Measurements from ENCODE around the gene GLG1. TPM values are rescaled to one million over a fixed set of nuclear protein-coding genes. Genes with fewer than 3 reads are reported as not detected.

The GLG1 gene
- total and polyA plus RNA-seq, 2 donors (not counting 3 experiments of a cell fraction or from before 2014, with no cell fraction given), result 86.3 to 165 TPM

DNA sequence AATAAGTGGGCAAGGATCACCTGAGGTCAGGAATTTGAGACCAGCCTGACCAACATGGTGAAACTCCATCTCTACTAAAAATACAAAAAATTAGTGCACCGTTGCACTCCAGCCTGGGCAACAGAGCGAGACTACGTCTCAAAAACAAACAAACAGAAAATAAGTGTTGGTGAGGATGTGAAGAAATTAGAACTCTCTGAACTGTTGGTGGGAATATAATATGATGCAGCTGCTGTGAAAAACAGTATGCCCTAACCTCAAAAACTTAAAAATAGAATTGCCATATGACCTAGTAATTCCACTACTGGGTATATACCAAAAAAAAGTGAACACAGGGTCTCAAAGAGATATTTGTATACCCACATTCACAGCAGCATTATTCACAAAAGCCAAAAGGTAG, 26.1 kb downstream of the GLG1 start:
- H4K20me1 ChIP-seq (replicated peaks; ENCODE audit: control insufficient read depth, extremely low read depth, insufficient read depth, low read length), result no peaks in the 10 kb centered on the region
- H3K27ac ChIP-seq (ENCODE audit: insufficient read depth, low read depth, low read length), result no peak overlapping the region
- peaks cover 74% of the 10 kb centered on the region for H3K79me2 ChIP-seq (ENCODE audit: control insufficient read depth, insufficient read depth, low read length)
- ChIA-PET POLR2A (no interaction called here), CTCF (no interaction called here)
- H3K4me3 ChIP-seq (replicated peaks in 1 of 3; ENCODE audit: insufficient read depth in 1 of 3, low read depth in 1 of 3, low read length in 3 of 3), result no peak overlapping the region
- H3K9me3 ChIP-seq (replicated peaks; ENCODE audit: control insufficient read depth, insufficient read depth, low read length), result no peaks in the 10 kb centered on the region
- BruUV-seq (replicated peaks), result no TSS peak
- no peak overlapping the region for H2AFZ ChIP-seq (ENCODE audit: low read depth, low read length)
- no peak overlapping the region for H3K4me2 ChIP-seq (ENCODE audit: insufficient read depth, low read length)
- FAIRE-seq, result no peak
- H3K9ac ChIP-seq (replicated peaks; ENCODE audit: extremely low read depth, insufficient read depth, low read length), result no peak overlapping the region
- peaks cover 16% of the 10 kb centered on the region for H3K4me1 ChIP-seq (ENCODE audit: control insufficient read depth, extremely low read depth, insufficient read depth, low read length)
- TF ChIP-seq, protein P1, sequence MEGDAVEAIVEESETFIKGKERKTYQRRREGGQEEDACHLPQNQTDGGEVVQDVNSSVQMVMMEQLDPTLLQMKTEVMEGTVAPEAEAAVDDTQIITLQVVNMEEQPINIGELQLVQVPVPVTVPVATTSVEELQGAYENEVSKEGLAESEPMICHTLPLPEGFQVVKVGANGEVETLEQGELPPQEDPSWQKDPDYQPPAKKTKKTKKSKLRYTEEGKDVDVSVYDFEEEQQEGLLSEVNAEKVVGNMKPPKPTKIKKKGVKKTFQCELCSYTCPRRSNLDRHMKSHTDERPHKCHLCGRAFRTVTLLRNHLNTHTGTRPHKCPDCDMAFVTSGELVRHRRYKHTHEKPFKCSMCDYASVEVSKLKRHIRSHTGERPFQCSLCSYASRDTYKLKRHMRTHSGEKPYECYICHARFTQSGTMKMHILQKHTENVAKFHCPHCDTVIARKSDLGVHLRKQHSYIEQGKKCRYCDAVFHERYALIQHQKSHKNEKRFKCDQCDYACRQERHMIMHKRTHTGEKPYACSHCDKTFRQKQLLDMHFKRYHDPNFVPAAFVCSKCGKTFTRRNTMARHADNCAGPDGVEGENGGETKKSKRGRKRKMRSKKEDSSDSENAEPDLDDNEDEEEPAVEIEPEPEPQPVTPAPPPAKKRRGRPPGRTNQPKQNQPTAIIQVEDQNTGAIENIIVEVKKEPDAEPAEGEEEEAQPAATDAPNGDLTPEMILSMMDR (IDR thresholded peaks at IDR 0.05; ENCODE audit: extremely low read depth in 1 of 2, insufficient read depth in 1 of 2, low read depth in 1 of 2, low read length in 2 of 2), result no peak
- no peak for TF ChIP-seq GATA2 (IDR thresholded peaks at IDR 0.05; ENCODE audit: insufficient read depth, insufficient read length, low read depth, low read length)
- TF ChIP-seq, protein P2, sequence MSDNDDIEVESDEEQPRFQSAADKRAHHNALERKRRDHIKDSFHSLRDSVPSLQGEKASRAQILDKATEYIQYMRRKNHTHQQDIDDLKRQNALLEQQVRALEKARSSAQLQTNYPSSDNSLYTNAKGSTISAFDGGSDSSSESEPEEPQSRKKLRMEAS (IDR thresholded peaks at IDR 0.05; ENCODE audit: insufficient read depth, insufficient read length), result no peak
- TF ChIP-seq MYC (IDR thresholded peaks at IDR 0.05; ENCODE audit: low read depth, low read length), result no peak
- TF ChIP-seq EZH2 (IDR thresholded peaks at IDR 0.05; ENCODE audit: borderline replicate concordance, low read depth, low read length, severe bottlenecking), result no peak
- TF ChIP-seq POLR2AphosphoS5 (IDR thresholded peaks at IDR 0.05; ENCODE audit: insufficient read depth, low read depth, low read length), result no peak
- no peak for TF ChIP-seq FOS (IDR thresholded peaks at IDR 0.05; ENCODE audit: borderline replicate concordance, insufficient read depth, low read length)
- no peak for TF ChIP-seq JUN (IDR thresholded peaks at IDR 0.05; ENCODE audit: borderline replicate concordance, insufficient read depth, insufficient read length, low read depth)
- no peak for TF ChIP-seq POLR2A (IDR thresholded peaks at IDR 0.05; ENCODE audit: low read depth, low read length)
- no peaks in the 10 kb centered on the region for H3K36me3 ChIP-seq (ENCODE audit: control insufficient read depth in 2 of 2, extremely low read depth in 1 of 2, insufficient read depth in 2 of 2, low read length in 2 of 2)
- H3K27me3 ChIP-seq (ENCODE audit: control insufficient read depth in 2 of 2, insufficient read depth in 2 of 2, low read length in 2 of 2), result no peaks in the 10 kb centered on the region
- dilution Hi-C loops (cut with MboI; ENCODE audit: extremely low pct_ligation_motif_present, low sequenced_read_pairs), result no loop called here
- no peak for DNase-seq (ENCODE audit: low read depth, low spot score)
- no peaks in the 10 kb centered on the region for H3K9me1 ChIP-seq (replicated peaks; ENCODE audit: control insufficient read depth, extremely low read depth, insufficient read depth, low read length)
- intact Hi-C loops (cut with micrococcal nuclease), result no loop called here

Data from endothelial cell of umbilical vein (primary cell).